Trophoblast cell (in vitro differentiated cells and primary cell): ENCODE data around the gene EPHB1.

Source experiments
- DNase-seq, 2 donors: peaks; one replicate each; pipeline ENCODE4 v3.0.0-alpha.2; 2016
- H2AFZ ChIP-seq: 2 replicates; pipeline ENCODE4 v1.6.1; 2013; ENCODE audit warnings: low read length, moderate library complexity, mild to moderate bottlenecking; ENCODE audit not compliant: insufficient read depth, poor library complexity
- H2AK5ac ChIP-seq: 2 replicates; pipeline ENCODE4 v1.6.1; 2013; ENCODE audit warnings: mild to moderate bottlenecking, low read length
- H2BK120ac ChIP-seq: 2 replicates; pipeline ENCODE4 v1.6.1; 2013; ENCODE audit warnings: low read length, mild to moderate bottlenecking, moderate library complexity; ENCODE audit not compliant: insufficient read depth, poor library complexity
- H2BK12ac ChIP-seq: 2 replicates; pipeline ENCODE4 v1.6.1; 2013; ENCODE audit warnings: mild to moderate bottlenecking, low read length, moderate library complexity
- H2BK5ac ChIP-seq: 2 replicates; pipeline ENCODE4 v1.6.1; 2013; ENCODE audit warnings: low read length, low read depth, moderate library complexity, mild to moderate bottlenecking; ENCODE audit not compliant: poor library complexity
- H3K14ac ChIP-seq: 2 replicates; pipeline ENCODE4 v1.6.1; 2013; ENCODE audit warnings: mild to moderate bottlenecking, low read length
- H3K18ac ChIP-seq: 2 replicates; pipeline ENCODE4 v1.6.1; 2013; ENCODE audit warnings: mild to moderate bottlenecking, low read length
- H3K23ac ChIP-seq: 2 replicates; pipeline ENCODE4 v1.6.1; 2013; ENCODE audit warnings: low read length
- H3K27ac ChIP-seq: 2 replicates; pipeline ENCODE4 v1.5.1; 2013; ENCODE audit warnings: low read depth, mild to moderate bottlenecking, inconsistent platforms, low read length, moderate library complexity
- H3K27me3 ChIP-seq: 2 replicates; pipeline ENCODE4 v1.6.1; 2013; ENCODE audit warnings: inconsistent platforms, mild to moderate bottlenecking, low read length, moderate library complexity; ENCODE audit not compliant: insufficient read depth
- H3K36me3 ChIP-seq, 2 experiments: 1 replicate in 1 of 2; 2 replicates in 1 of 2; pipeline ENCODE4 v1.6.1; 2013; ENCODE audit warnings: low read length in 2 of 2, mild to moderate bottlenecking in 2 of 2, moderate library complexity in 1 of 2; ENCODE audit not compliant: insufficient read depth in 2 of 2, control insufficient read depth in 1 of 2
- H3K4ac ChIP-seq: 2 replicates; pipeline ENCODE4 v1.6.1; 2013; ENCODE audit warnings: low read depth, mild to moderate bottlenecking, low read length, moderate library complexity
- H3K4me1 ChIP-seq, 2 experiments: 1 replicate in 1 of 2; 2 replicates in 1 of 2; pipeline ENCODE4 v1.6.1; 2013; ENCODE audit warnings: low read length in 2 of 2, mild to moderate bottlenecking in 2 of 2, moderate library complexity in 1 of 2; ENCODE audit not compliant: insufficient read depth in 2 of 2, control insufficient read depth in 1 of 2
- H3K4me2 ChIP-seq: 2 replicates; pipeline ENCODE4 v1.6.1; 2013; ENCODE audit warnings: inconsistent platforms, mild to moderate bottlenecking, low read length, moderate library complexity
- H3K4me3 ChIP-seq: 2 replicates; pipeline ENCODE4 v1.5.1; 2013; ENCODE audit warnings: mild to moderate bottlenecking, low read depth, low read length, inconsistent platforms
- H3K79me1 ChIP-seq: one replicate; pipeline ENCODE4 v1.6.1; 2013; ENCODE audit warnings: low read length
- H3K79me2 ChIP-seq: 2 replicates; pipeline ENCODE4 v1.6.1; 2013; ENCODE audit warnings: low read length, mild to moderate bottlenecking; ENCODE audit not compliant: control insufficient read depth, insufficient read depth, poor library complexity
- H3K9ac ChIP-seq: 2 replicates; pipeline ENCODE4 v1.6.1; 2013; ENCODE audit warnings: mild to moderate bottlenecking, low read length
- H3K9me3 ChIP-seq: 2 replicates; pipeline ENCODE4 v1.6.1; 2013; ENCODE audit warnings: low read depth, mild to moderate bottlenecking, control low read depth, inconsistent platforms, low read length; ENCODE audit not compliant: insufficient read depth
- H4K12ac ChIP-seq: 2 replicates; pipeline ENCODE4 v1.6.1; 2013; ENCODE audit warnings: low read depth, mild to moderate bottlenecking, low read length, moderate library complexity
- H4K8ac ChIP-seq: 2 replicates; pipeline ENCODE4 v1.6.1; 2013; ENCODE audit warnings: low read depth, mild to moderate bottlenecking, low read length, moderate library complexity
- H4K91ac ChIP-seq: one replicate; pipeline ENCODE4 v1.6.1; 2013; ENCODE audit warnings: low read depth, mild to moderate bottlenecking, low read length, moderate library complexity
- WGBS: extraction: QIAGEN DNeasy Blood & Tissue Kit; methylation state at CpG from one replicate; pipeline ENCODE4 v1.1.7; 2013; ENCODE audit warnings: missing lambda C conversion rate; ENCODE audit not compliant: insufficient read length, insufficient coverage; ENCODE audit errors: extremely low coverage; 5-methylcytosine and 5-hydroxymethylcytosine counted together

EPHB1 gene

DNA sequence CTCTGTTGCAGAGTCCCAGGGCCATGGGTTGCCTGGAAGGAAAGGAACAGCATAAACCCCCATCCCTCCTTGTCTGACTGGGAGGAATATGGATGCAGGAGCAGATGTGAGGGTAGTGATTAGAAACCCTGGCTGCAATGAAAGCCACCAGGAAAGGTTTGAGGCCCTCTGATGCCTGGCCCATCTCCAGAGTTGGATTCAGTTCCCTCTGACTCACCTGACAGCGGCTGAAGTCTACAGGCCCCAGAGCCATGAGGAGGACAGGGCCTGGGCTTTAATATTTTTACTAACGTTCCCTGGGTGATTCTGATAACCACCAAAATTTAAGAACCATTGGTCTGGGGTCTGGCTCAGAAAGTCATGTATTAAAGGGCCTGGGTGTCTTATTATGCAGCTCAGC is 214.0 kb downstream of the EPHB1 start:
- Histone ChIP-seq H3K18ac (no peak overlapping the region), H3K36me3 (no peaks in the 10 kb centered on the region), H4K91ac (no peak overlapping the region), H3K9ac (no peak overlapping the region), H3K4me3 (no peak overlapping the region), H3K27me3 (no peaks in the 10 kb centered on the region), H3K23ac (no peak overlapping the region), H3K9me3 (peaks cover 2% of the 10 kb centered on the region), H3K14ac (no peak overlapping the region), H2AK5ac (no peak overlapping the region), H2AFZ (no peak overlapping the region), H2BK5ac (no peak overlapping the region), H4K8ac (no peak overlapping the region), H4K12ac (no peak overlapping the region), H3K79me2 (no peaks in the 10 kb centered on the region), H3K27ac (no peak overlapping the region), H3K4ac (no peak overlapping the region), H2BK120ac (no peak overlapping the region), H3K4me2 (no peak overlapping the region), H2BK12ac (no peak overlapping the region), H3K4me1 (no peaks in the 10 kb centered on the region), H3K79me1 (no peaks in the 10 kb centered on the region)
- peak; percentile 3 to 13 for DNase-seq
- WGBS, result no CpG with 5 or more reads among the region's 2 CpGs

DNA sequence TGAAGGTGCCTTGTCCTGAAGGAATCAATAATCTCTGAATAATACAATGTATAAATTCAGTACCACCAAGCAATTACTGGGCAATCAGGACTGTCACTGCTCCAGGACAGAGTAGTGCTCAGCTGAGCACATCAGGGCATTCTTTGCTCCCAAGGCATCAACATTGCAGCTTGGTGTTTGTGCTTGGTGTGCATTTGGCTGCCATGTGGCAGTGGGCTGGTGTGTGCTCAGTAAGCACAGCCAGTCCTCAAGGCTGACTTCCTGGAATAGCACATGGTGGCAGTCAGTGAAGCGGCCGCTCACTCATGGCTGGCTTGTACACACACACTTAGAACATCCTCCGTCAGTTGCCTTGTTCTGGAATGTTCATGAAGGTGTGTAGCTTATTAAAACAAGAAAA is 217.0 kb downstream of the EPHB1 start:
- Histone ChIP-seq H3K4me1 (no peaks in the 10 kb centered on the region), H3K36me3 (no peaks in the 10 kb centered on the region), H3K27me3 (no peaks in the 10 kb centered on the region), H3K18ac (no peak overlapping the region), H2BK120ac (no peak overlapping the region), H4K91ac (no peak overlapping the region), H3K9ac (no peak overlapping the region), H3K14ac (no peak overlapping the region), H2BK12ac (no peak overlapping the region), H3K27ac (no peak overlapping the region), H3K4me3 (no peak overlapping the region), H3K23ac (peak overlapping the region; percentile 33), H2BK5ac (no peak overlapping the region), H3K4me2 (no peak overlapping the region), H3K9me3 (peaks cover 2% of the 10 kb centered on the region), H3K4ac (no peak overlapping the region), H4K8ac (no peak overlapping the region), H4K12ac (no peak overlapping the region), H3K79me2 (no peaks in the 10 kb centered on the region), H2AFZ (no peak overlapping the region), H3K79me1 (no peaks in the 10 kb centered on the region), H2AK5ac (no peak overlapping the region)
- WGBS, result no CpG with 5 or more reads among the region's 3 CpGs
- no peak for DNase-seq

DNA sequence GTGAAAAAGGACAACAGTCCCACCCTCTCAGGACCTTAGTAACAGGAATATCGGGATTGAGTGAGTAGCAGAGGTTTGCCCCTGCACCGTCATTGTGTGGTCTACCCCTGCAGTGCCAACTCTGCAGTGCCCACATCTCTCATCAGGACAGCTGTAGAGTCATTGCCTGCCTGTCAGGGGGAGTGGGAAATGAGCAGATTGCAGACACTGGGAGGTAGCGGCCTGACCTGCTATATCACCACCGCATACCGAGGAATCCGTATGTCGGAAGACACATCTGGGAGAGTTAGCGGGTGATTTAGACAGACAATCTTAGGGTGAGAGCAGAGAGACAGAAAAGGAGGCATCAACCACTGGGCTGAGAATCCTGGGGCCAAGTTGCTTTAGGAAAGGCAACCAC is 218.1 kb downstream of the EPHB1 start:
- no peaks in the 10 kb centered on the region for H3K79me1 ChIP-seq
- H2AK5ac ChIP-seq, result no peak overlapping the region
- H3K36me3 ChIP-seq, result no peaks in the 10 kb centered on the region
- H3K23ac ChIP-seq, result no peak overlapping the region
- H4K8ac ChIP-seq, result no peak overlapping the region
- no peaks in the 10 kb centered on the region for H3K79me2 ChIP-seq
- no peak overlapping the region for H3K14ac ChIP-seq
- H3K27ac ChIP-seq, result no peak overlapping the region
- H3K4me2 ChIP-seq, result no peak overlapping the region
- no CpG with 5 or more reads among the region's 8 CpGs for WGBS
- H2BK12ac ChIP-seq, result no peak overlapping the region
- no peak overlapping the region for H2BK5ac ChIP-seq
- H2AFZ ChIP-seq, result no peak overlapping the region
- no peak overlapping the region for H3K18ac ChIP-seq
- no peak overlapping the region for H3K4me3 ChIP-seq
- H3K27me3 ChIP-seq, result no peaks in the 10 kb centered on the region
- H3K4me1 ChIP-seq, result no peaks in the 10 kb centered on the region
- H3K9me3 ChIP-seq, result peaks cover 2% of the 10 kb centered on the region
- no peak overlapping the region for H4K12ac ChIP-seq
- no peak overlapping the region for H3K9ac ChIP-seq
- H2BK120ac ChIP-seq, result no peak overlapping the region
- no peak overlapping the region for H4K91ac ChIP-seq
- no peak overlapping the region for H3K4ac ChIP-seq
- DNase-seq, result no peak

DNA sequence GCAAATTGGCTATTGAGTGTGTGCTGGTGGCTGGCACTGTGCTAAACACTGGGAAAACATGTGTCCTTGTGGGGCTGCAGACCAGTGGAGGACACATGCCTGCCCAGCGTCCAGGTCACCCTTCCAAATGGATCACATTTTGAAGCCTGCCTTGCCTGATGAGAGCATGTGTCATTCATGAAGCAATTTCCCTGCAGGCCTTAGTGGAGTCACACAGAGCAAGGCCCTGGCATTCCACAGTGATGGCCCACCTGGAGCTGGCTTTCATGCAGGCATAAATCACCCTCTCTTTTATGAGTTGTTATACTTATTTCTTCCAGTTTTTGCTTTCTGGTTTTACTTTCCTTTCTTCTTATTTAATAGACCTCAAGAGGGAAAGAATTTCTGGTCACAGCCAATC is 219.5 kb downstream of the EPHB1 start:
- WGBS, result no CpG with 5 or more reads among the region's 1 CpG

More for the DNA sequence above, 219.5 kb downstream of the EPHB1 start:
- DNase-seq, result peak; percentile 46 to 66
- Histone ChIP-seq H3K4me1 (no peaks in the 10 kb centered on the region), H3K27ac (no peak overlapping the region), H3K4me3 (no peak overlapping the region), H4K12ac (no peak overlapping the region), H3K27me3 (no peaks in the 10 kb centered on the region), H2BK12ac (no peak overlapping the region), H3K79me2 (no peaks in the 10 kb centered on the region), H3K9me3 (peaks cover 2% of the 10 kb centered on the region), H3K4me2 (no peak overlapping the region), H2BK5ac (no peak overlapping the region), H4K91ac (no peak overlapping the region), H3K9ac (no peak overlapping the region), H2BK120ac (no peak overlapping the region), H3K79me1 (no peaks in the 10 kb centered on the region), H3K14ac (no peak overlapping the region), H3K23ac (no peak overlapping the region), H2AK5ac (no peak overlapping the region), H2AFZ (no peak overlapping the region), H3K36me3 (no peaks in the 10 kb centered on the region), H3K4ac (no peak overlapping the region), H4K8ac (no peak overlapping the region), H3K18ac (no peak overlapping the region)
